ENCODE data around the gene PTDSS2. TPM values are rescaled to one million over a fixed set of nuclear protein-coding genes. Genes with fewer than 3 reads are reported as not detected.

The PTDSS2 gene
- total RNA-seq, 2 donors from 2014 or later: 55.2 to 56.1 TPM

- no peak for TF ChIP-seq CTCF (conservative IDR thresholded peaks at IDR 0.05)
- WGBS, 2 experiments (ENCODE audit: insufficient coverage in 1 of 2, insufficient read length in 1 of 2): 96 to 98% methylated on average over 18 to 23 of the region's 23 CpGs
- Mint-ChIP-seq H3K27me3 (ENCODE audit: insufficient read depth) (no peaks in the 10 kb centered on the region), H3K4me1 (no peaks in the 10 kb centered on the region), H3K9me3 (peaks cover 2% of the 10 kb centered on the region), H3K36me3 (ENCODE audit: low read depth) (peaks cover 24% of the 10 kb centered on the region), H3K4me3 (no peak overlapping the region), H3K27ac (no peak overlapping the region)
- no peaks in the 10 kb centered on the region for H3K27me3 ChIP-seq (ENCODE audit: control insufficient read depth, insufficient read depth, low read length, poor library complexity, severe bottlenecking)
- H3K9ac ChIP-seq (ENCODE audit: extremely low read depth, low read length, poor library complexity, severe bottlenecking): no peak overlapping the region
- H3K4me1 ChIP-seq (ENCODE audit: control insufficient read depth, insufficient read depth, low read length): no peaks in the 10 kb centered on the region
- H3K4me3 ChIP-seq (ENCODE audit: low read length): no peak overlapping the region
- H3K27ac ChIP-seq (ENCODE audit: low read depth, low read length): no peak overlapping the region
- H3K36me3 ChIP-seq (ENCODE audit: control insufficient read depth, insufficient read depth, low read length): peaks cover 3% of the 10 kb centered on the region
- DNase-seq: no peak
- no peaks in the 10 kb centered on the region for H3K9me3 ChIP-seq (ENCODE audit: control insufficient read depth, low read length)
Observed at GRCh38 chr11:486189-486588, 36.1 kb downstream of the PTDSS2 start.

- no peak overlapping the region for H3K4me3 Mint-ChIP-seq
- no peaks in the 10 kb centered on the region for H3K27me3 Mint-ChIP-seq (ENCODE audit: insufficient read depth)
- Histone ChIP-seq H3K27me3 (ENCODE audit: control insufficient read depth, insufficient read depth, low read length, poor library complexity, severe bottlenecking) (no peaks in the 10 kb centered on the region), H3K4me1 (ENCODE audit: control insufficient read depth, insufficient read depth, low read length) (no peaks in the 10 kb centered on the region), H3K4me3 (ENCODE audit: low read length) (no peak overlapping the region), H3K9ac (ENCODE audit: extremely low read depth, low read length, poor library complexity, severe bottlenecking) (no peak overlapping the region), H3K9me3 (ENCODE audit: control insufficient read depth, low read length) (no peaks in the 10 kb centered on the region), H3K27ac (ENCODE audit: low read depth, low read length) (no peak overlapping the region), H3K36me3 (ENCODE audit: control insufficient read depth, insufficient read depth, low read length) (peaks cover 3% of the 10 kb centered on the region)
- no peak overlapping the region for H3K27ac Mint-ChIP-seq
- H3K9me3 Mint-ChIP-seq: peaks cover 2% of the 10 kb centered on the region
- no peaks in the 10 kb centered on the region for H3K4me1 Mint-ChIP-seq
- 90 to 100% methylated on average over 8 to 22 of the region's 22 CpGs for WGBS, 2 experiments (ENCODE audit: insufficient coverage in 1 of 2, insufficient read length in 1 of 2)
- no peak for DNase-seq
- peaks cover 20% of the 10 kb centered on the region for H3K36me3 Mint-ChIP-seq (ENCODE audit: low read depth)
- no peak for TF ChIP-seq CTCF (conservative IDR thresholded peaks at IDR 0.05)
Observed at GRCh38 chr11:487571-488021, 37.5 kb downstream of the PTDSS2 start.

- Mint-ChIP-seq H3K4me3 (no peak overlapping the region), H3K4me1 (no peaks in the 10 kb centered on the region), H3K9me3 (peaks cover 2% of the 10 kb centered on the region), H3K27ac (no peak overlapping the region), H3K27me3 (ENCODE audit: insufficient read depth) (no peaks in the 10 kb centered on the region), H3K36me3 (ENCODE audit: low read depth) (peaks cover 20% of the 10 kb centered on the region)
- Histone ChIP-seq H3K9me3 (ENCODE audit: control insufficient read depth, low read length) (no peaks in the 10 kb centered on the region), H3K4me3 (ENCODE audit: low read length) (no peak overlapping the region), H3K36me3 (ENCODE audit: control insufficient read depth, insufficient read depth, low read length) (peaks cover 3% of the 10 kb centered on the region), H3K27me3 (ENCODE audit: control insufficient read depth, insufficient read depth, low read length, poor library complexity, severe bottlenecking) (no peaks in the 10 kb centered on the region), H3K9ac (ENCODE audit: extremely low read depth, low read length, poor library complexity, severe bottlenecking) (no peak overlapping the region), H3K27ac (ENCODE audit: low read depth, low read length) (no peak overlapping the region), H3K4me1 (ENCODE audit: control insufficient read depth, insufficient read depth, low read length) (no peaks in the 10 kb centered on the region)
- WGBS, 2 experiments (ENCODE audit: insufficient coverage in 1 of 2, insufficient read length in 1 of 2): 91 to 94% methylated on average over 17 to 25 of the region's 25 CpGs
- no peak for DNase-seq
- no peak for TF ChIP-seq CTCF (conservative IDR thresholded peaks at IDR 0.05)
Observed at GRCh38 chr11:488062-488461, 38.0 kb downstream of the PTDSS2 start.

Data from endodermal cell (in vitro differentiated cells).